Cerebellar nuclear complex (tissue), 1 donor: Measurements from ENCODE around the gene VRK3.

Experiments used
- DNase-seq, 2 experiments: peaks; one replicate each; lab custom pipeline; 2025; lab: John Stamatoyannopoulos, UW

Gene VRK3

DNA sequence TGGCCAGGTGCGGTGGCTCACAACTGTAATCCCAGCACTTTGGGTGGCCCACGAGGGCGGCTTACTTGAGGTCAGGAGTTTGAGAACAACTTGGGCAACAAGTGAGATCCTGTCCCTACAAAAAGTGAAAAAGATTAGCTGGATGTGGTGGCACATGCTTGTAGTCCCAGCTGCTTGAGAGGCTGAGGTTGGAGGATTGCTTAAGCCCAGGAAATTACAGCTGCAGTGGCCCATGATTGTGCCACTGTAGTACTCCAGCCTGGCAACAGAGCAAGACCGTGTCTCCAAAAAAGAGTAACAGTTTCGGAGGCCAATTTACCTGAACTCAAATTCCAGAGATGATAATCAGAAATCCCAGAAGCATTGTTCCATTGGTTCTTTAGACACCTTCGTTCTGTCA lies 5.1 kb upstream of the VRK3 start:
- DNase-seq, result no peak

- DNase-seq, result no peak
Measured at GRCh38 chr19:50026550-50026906, 1.4 kb upstream of the VRK3 start.

DNA sequence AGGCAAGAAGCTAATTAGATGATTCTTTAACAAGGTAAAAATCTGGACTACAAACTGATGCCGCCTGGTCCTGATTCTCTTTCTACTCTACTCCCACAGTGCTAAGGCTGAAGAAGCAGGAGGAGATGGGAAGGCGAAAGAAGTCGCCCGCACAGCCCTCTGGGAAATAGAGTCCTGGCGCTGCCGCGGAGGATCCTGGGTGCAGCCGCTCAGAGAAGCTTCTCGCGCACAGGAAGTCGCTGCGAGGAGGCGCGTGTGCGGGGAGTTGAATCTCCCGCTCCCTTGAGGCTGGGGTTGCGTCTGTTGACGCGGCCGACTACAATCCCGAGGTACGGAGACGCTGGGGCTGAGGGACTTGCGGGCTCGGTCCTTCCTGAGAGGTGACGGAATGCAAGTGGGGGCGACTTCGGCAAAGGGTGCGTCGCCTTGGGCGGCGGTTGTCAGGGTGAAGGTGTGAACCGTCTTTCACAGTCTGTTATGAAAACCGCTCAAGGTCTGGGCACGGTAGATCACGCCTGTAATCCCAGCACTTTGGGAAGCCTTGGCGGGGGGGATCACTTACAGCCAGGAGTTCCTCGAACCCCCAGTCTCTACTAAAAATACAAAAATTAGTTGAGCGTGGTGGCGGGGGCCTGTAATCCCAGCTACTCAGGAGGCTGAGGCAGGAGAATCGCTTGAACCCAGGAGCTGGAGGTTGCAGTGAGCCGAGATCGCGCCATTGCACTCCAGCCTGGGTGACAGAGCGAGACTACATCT lies 800 bp upstream of the VRK3 start, which contains the start of gene ZNF473:
Gene ZNF473 (plus strand): TSS at position 212 of the 756 bp plus-strand sequence. CDS start 5,078 bp downstream, outside the sequence.
- DNase-seq, result peak; percentile 9 to 99

GRCh38 chr19:50024719-50025021 lies 502 bp downstream of the VRK3 start:
- DNase-seq, result no peak

- no peak for DNase-seq
Measured at GRCh38 chr19:50022823-50023222, 2.3 kb downstream of the VRK3 start.

DNA sequence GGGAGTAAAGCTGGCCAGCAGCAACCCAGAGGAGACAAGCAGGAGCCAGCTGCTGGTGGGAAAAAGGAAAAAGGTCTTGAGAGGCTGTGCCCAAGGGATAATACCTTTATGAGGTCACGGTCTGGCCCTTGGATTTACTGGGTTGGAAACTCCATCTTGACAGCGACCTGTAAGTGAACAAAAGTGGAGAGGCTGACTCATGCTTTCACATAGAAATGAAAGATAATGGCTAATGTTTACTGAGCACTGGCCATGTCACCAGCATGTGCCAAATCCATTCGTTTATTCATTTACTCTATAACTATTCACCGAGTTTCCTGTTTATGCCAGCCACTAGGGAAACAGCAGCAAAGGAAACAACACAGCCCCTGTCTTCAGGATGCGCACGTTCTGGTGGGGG lies 4.7 kb downstream of the VRK3 start:
- DNase-seq, result no peak

DNA sequence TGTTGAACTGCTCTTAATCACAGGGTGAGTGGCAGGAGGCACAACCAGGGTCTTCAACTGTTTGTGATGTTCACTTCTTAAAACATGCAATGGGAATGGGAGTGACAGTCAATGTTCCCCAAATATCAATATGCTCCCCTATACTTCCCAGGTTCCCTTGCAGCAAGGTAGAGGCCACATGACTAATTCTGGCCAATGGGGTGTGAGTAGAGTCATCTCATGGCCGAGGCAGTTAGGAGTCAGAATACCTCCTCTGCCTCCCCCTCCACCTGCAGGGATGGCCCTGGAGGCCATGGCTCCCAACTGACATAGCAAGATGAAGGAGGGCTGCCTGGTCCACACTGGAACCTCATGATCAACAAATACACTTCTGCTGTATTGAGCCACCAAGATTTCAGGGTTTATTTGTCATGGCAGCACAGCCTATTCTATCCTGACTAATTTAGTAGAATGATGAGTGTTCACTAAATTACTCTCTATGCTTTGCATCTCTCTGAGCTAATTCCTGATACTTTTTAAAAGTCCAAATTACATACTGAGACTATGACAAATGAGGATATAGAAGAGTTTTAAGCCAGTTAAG lies 8.9 kb downstream of the VRK3 start:
- no peak for DNase-seq

DNA sequence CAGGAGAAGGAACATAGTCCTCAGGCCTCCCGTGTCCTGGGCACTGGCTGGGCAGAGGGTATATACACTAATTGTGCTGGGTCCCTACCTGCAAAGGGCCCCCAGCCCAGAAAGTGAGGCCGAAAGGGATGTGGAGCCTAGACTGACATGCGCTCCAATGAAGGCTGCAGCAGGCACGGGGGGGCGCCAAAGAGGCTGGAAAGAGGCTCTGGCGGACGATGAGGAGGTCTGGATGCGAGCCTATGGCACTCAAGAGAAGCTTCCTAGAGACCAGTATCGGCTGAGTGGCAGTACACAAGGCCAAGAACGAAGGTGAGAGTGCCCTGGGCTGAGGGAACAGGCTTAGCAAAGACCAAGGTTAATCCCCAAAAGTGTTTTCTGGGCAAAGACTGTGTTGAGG lies 16.6 kb downstream of the VRK3 start:
- DNase-seq, result no peak

- DNase-seq, result no peak
Measured at GRCh38 chr19:50007947-50008346, 17.2 kb downstream of the VRK3 start.

DNA sequence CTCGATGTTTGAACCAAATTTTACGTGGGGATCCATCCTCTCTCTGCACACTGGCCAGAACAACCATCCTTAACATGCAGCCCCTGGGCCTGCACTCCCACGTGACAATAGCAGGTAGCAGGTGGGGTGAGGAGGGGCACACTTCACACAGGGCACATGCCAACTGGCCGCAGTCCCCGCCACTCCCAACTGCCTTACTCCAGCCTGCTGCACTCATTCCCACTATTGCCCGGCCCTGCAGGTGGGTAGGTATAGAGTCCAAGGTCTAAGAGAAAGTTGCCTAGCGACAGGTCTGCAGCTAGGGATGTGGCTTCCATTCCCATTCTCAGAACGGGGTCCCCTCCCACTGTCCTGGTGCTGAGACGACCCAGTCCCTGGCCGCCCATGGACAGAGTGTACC lies 18.0 kb downstream of the VRK3 start:
- no peak for DNase-seq

- DNase-seq, result no peak
Measured at GRCh38 chr19:50005428-50005827, 19.7 kb downstream of the VRK3 start.

DNA sequence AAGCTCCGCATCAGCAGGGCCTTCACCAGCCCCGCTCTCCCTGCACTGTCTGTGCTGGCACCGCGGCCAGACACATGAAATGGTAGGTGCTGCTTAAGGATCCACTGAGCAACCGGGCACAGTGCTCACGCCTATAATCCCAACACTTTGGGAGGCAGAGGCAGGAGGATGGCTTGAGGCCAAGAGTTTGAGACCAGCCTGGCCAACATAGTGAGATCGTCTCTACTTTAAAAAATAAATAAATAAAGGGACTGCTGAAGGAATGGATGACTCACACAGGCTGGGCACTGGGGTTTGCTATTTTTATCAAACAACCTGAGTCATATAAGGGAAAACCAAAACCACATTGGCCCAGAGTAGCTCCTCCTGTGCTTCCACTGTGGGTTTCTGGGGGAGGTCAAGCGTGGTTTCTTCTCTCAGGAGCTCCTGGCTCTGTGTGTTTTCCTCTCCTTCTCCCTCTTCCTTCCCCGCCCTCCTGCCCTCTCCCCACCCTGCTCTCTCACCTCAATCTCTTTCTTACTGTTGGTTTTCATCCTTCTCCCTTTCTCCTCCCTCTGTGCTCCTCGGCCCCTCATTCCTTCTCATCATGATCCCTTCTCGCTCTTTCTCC lies 21.3 kb downstream of the VRK3 start:
- DNase-seq, result no peak

DNA sequence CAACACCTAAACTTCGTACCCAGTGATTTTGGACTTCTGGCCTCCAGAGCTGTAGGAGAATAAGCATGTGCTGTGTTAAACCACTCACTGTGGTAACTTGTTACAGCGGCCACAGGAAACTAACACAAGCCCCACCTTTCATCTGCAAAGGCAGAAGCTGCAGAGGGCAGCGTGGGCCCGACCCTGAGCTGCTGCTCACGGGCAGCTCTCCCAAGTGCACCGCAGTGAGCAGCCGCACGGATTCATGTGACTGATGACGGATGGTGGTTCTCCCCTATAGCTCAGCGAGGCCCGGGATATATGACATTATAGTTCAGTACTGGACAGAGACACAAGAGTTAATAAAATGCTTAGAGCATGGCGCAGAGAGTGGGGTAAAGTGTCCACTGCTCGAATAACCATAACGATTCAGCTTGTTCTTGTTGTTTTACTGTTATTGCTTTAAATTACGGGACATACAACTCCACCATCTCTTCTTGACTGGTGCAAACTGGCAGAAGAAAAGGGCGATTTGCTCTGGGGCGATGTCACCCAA lies 21.9 kb downstream of the VRK3 start:
- DNase-seq, result no peak

DNA sequence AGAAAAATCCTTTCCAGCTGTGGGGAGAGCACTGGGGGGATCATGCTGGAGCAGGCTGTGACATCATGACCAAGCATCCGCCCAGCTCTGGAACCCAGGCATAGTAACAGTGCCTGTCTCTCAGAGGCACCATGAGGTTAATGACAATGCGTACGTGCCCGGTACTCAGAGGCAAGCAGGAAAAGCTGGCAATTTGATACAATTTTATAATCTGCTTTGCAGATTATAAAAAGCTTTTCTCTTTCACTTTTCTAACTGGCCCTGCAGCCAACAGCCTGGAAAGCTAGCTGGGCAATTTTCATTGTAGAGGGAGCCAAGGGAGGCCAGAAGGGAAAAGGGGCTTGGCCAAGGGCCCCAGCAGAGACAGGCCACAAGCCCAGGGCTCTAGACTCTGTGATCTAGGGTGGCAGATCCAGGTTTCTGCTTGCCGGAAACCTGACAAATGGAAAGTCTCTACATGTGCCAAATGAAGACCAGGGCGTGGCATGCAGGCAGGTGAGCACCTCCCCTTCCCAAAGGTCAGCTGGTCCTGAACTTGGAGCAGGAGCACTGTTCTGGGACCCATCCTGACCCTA lies 22.7 kb downstream of the VRK3 start:
- DNase-seq, result no peak

GRCh38 chr19:50001775-50002174 lies 23.4 kb downstream of the VRK3 start:
- DNase-seq, result no peak

DNA sequence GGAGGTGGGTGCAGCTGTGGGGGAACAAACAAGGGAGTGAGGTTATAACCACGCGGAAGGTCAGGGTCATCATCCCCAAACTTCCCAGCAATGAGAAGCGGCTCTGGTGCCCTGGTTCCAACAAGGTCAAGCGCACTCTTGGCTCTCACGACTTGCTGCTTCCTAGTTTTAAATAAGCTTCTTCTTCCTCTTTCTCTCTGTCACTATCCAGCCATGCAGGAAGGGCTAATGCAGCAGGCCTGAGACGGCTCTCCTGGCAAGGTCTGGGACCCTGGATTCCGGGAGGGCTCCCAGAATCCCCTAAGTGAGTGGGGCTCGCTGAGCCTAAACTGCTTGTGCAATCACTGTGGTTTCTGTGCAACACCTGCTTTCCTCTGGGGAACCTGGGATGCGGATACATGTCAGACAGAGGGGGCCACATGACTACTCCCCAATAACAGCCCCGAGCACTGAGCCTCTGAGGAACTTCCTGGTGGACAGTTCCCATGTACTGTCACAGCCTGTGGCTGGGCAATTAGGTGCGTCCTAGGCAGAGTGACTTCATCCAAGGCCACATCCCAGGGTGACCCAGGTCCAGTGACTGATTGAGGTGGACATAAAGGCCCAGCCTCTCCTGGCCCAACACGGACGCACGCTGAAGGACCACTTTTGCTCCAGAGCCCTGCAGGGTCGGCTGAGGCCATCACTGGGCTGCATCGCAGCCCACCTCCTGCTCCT lies 24.2 kb downstream of the VRK3 start:
- no peak for DNase-seq

- no peak for DNase-seq
Measured at GRCh38 chr19:50000038-50000840, 24.9 kb downstream of the VRK3 start.

DNA sequence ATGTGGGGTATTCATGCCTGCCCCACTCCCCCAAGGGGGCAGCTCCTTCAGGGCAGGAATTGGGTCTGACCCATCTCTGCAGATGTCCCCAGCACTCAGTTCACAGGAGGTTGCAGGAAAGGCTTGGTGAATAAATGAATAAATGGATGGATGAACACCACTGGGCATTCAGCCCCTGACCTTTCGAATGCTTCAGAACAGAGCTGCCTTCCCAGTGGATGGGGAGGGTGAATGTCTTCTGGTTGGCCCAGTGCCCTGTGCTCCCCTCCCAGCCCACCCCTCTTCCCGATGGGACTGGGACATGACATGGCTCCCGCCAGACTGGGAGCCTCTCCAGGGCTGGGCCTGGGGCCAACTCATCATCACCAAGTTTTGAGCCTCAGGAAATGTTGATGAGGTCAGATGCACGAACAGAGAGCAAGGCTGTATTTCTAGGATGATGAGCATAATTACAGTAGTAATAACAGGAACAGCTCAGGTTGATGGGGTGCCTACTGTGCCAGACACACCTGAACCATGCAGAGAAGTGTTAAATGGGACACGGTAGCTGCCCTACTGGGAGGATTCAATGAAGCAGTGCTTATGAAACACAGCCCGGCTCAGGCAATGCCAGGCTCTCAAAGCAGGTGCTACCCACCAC lies 25.7 kb downstream of the VRK3 start:
- DNase-seq, result no peak

GRCh38 chr19:49997709-49998108 lies 27.5 kb downstream of the VRK3 start:
- no peak for DNase-seq

- no peak for DNase-seq
Measured at GRCh38 chr19:49988433-49988832, 36.7 kb downstream of the VRK3 start.

DNA sequence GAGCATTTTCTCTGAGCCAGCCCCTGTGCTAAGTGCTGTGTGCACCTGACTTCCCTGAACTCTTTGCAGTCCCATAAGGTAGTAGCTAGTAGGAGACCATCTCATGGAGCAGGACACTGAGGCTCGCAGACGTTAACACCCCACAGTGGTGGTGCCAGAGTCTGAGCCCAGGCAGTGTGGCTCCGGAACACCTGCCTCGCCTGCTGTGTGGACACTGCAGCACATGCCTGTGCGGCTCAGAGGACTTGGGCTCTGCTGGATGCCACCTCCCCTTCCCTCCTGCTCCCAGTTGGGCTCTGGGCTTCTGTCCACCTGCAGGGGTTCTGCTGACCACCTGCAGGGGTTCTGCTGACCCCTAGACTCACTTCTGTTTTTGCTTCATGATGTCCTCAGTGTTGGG lies 37.2 kb downstream of the VRK3 start:
- DNase-seq, result no peak
